Loucy (cell line): Measurements from ENCODE around the gene TAF9B.

ENCODE experiments used
- EZH2phosphoT487 ChIP-seq: fragments of 200-600 bp; IDR thresholded peaks from 2 replicates; pipeline ENCODE4 v1.6.1; 2018; ENCODE audit warnings: antibody characterized with exemption, mild to moderate bottlenecking, moderate library complexity, borderline replicate concordance
- TF ChIP-seq, protein P1 (sequence below): fragments of 200-600 bp; sonication (generic); conservative IDR thresholded peaks from 2 replicates; pipeline ENCODE4 v1.5.1; 2014; ENCODE audit warnings: mild to moderate bottlenecking, antibody characterized with exemption, low read length

DNA sequence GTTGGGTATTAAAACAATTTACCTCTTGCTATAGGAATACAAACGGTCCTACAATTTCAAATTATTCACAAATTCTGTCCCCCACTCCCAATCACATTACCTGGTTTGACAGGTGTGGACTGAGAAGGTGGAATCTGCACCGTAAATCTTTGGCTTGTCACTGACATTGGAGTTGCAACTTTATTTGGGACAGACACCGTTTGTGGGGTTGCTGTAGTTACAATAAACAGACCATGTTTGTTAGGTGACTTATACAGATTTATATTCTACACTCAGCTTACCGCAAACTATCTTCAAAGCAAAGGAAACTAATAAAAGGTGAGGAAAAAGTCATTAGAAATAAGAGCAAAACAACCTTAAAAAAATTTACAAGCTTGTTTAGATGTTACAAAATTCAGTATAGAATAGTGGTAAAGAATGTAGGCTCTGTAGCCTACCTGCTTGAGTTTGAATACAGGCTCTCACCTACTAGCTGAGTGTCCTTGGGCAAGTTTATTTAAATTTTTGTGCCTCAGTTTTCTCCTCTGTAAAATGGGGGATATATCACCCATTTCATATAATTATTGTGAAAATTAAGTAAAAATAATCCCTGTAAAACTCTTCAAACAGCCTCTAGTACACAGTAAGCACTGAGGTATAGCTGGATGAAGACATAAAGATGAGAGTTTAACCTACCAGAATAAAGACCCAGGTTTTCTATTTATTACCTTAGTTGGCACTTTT lies 6.1 kb downstream of the TAF9B start:
- TF ChIP-seq, protein P1, sequence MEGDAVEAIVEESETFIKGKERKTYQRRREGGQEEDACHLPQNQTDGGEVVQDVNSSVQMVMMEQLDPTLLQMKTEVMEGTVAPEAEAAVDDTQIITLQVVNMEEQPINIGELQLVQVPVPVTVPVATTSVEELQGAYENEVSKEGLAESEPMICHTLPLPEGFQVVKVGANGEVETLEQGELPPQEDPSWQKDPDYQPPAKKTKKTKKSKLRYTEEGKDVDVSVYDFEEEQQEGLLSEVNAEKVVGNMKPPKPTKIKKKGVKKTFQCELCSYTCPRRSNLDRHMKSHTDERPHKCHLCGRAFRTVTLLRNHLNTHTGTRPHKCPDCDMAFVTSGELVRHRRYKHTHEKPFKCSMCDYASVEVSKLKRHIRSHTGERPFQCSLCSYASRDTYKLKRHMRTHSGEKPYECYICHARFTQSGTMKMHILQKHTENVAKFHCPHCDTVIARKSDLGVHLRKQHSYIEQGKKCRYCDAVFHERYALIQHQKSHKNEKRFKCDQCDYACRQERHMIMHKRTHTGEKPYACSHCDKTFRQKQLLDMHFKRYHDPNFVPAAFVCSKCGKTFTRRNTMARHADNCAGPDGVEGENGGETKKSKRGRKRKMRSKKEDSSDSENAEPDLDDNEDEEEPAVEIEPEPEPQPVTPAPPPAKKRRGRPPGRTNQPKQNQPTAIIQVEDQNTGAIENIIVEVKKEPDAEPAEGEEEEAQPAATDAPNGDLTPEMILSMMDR: no peak
- no peak for TF ChIP-seq EZH2phosphoT487
